NCI-H82 treated with DMSO at 0.1 percent for 48 hours (cell line): Measurements from ENCODE around the gene DSG4.
"Not testable (repeated sequence)": the region's sequence is repeated elsewhere in the genome, so short reads cannot be mapped to it uniquely, and the experiment has no call there.

Experiments used
- DNase-seq: peaks from one replicate; lab custom pipeline; 2025; ENCODE audit not compliant: unreplicated experiment; lab: John Stamatoyannopoulos, UW

Gene DSG4

GRCh38 chr18:31376477-31376876 is at the start of gene DSG4:
Gene DSG4, plus strand, starts transcription at chr18:31376777. Its CDS starts 135 bp downstream, at chr18:31376912.
- DNase-seq = no peak

- DNase-seq = no peak
These were observed 46.7 kb upstream of the DSG4 start for GRCh38 chr18:31329787-31330438.

- DNase-seq = no peak
These were observed 33.1 kb upstream of the DSG4 start for GRCh38 chr18:31343454-31343853.

GRCh38 chr18:31353336-31353735 is 23.2 kb upstream of the DSG4 start:
- not testable (repeated sequence) for DNase-seq

GRCh38 chr18:31354990-31355389 is 21.6 kb upstream of the DSG4 start:
- DNase-seq = no peak

- DNase-seq = no peak
These were observed 20.6 kb upstream of the DSG4 start for GRCh38 chr18:31356025-31356424.

- no peak for DNase-seq
These were observed 12.4 kb upstream of the DSG4 start for GRCh38 chr18:31364190-31364589.

- DNase-seq = no peak
These were observed 7.1 kb upstream of the DSG4 start for GRCh38 chr18:31369478-31369877.

- no peak for DNase-seq
These were observed 4.6 kb upstream of the DSG4 start for GRCh38 chr18:31371989-31372388.

- no peak for DNase-seq
These were observed 2.9 kb upstream of the DSG4 start for GRCh38 chr18:31373641-31374040.

- DNase-seq = no peak
These were observed 4.3 kb downstream of the DSG4 start for GRCh38 chr18:31380912-31381311.

GRCh38 chr18:31382107-31382506 is 5.5 kb downstream of the DSG4 start:
- no peak for DNase-seq

- no peak for DNase-seq
These were observed 10.2 kb downstream of the DSG4 start for GRCh38 chr18:31386741-31387140.

GRCh38 chr18:31393286-31393685 is 16.7 kb downstream of the DSG4 start:
- no peak for DNase-seq

- DNase-seq = no peak
These were observed 20.4 kb downstream of the DSG4 start for GRCh38 chr18:31396796-31397612.

GRCh38 chr18:31398191-31398590 is 21.6 kb downstream of the DSG4 start:
- no peak for DNase-seq

GRCh38 chr18:31399306-31400032 is 22.9 kb downstream of the DSG4 start:
- no peak for DNase-seq

- DNase-seq = no peak
These were observed 24.8 kb downstream of the DSG4 start for GRCh38 chr18:31401156-31402025.

- no peak for DNase-seq
These were observed 25.4 kb downstream of the DSG4 start for GRCh38 chr18:31402026-31402373.

- no peak for DNase-seq
These were observed 26.8 kb downstream of the DSG4 start for GRCh38 chr18:31403409-31403808.

- DNase-seq = no peak
These were observed 31.1 kb downstream of the DSG4 start for GRCh38 chr18:31407649-31408048.
